GM18873 (cell line): Measurements from ENCODE around the gene MX2.
"Not testable (repeated sequence)": the region's sequence is repeated elsewhere in the genome, so short reads cannot be mapped to it uniquely, and the experiment has no call there.

ENCODE experiments used
- ATAC-seq: cut with Tn5 transposase; IDR thresholded peaks from one replicate; pipeline ENCODE4 v1.9.1; 2021; ENCODE audit warnings: mild to moderate bottlenecking, moderate library complexity, moderate number of reproducible peaks; ENCODE audit not compliant: unreplicated experiment, low FRiP score

MX2 gene

GRCh38 chr21:41410767-41411448, 49.1 kb downstream of the MX2 start:
- ATAC-seq, result no peak

GRCh38 chr21:41411449-41412089, 49.7 kb downstream of the MX2 start:
- no peak for ATAC-seq

- not testable (repeated sequence) for ATAC-seq
Measured at GRCh38 chr21:41417505-41417904, 55.7 kb downstream of the MX2 start.

GRCh38 chr21:41418393-41418792, 56.6 kb downstream of the MX2 start:
- no peak for ATAC-seq

- ATAC-seq, result no peak
Measured at GRCh38 chr21:41418956-41419680, 57.3 kb downstream of the MX2 start.

GRCh38 chr21:41419921-41420862, 58.4 kb downstream of the MX2 start:
- ATAC-seq, result peak; percentile 79

GRCh38 chr21:41420998-41421397, 59.2 kb downstream of the MX2 start:
- not testable (repeated sequence) for ATAC-seq

- no peak for ATAC-seq
Measured at GRCh38 chr21:41422546-41423304, 60.9 kb downstream of the MX2 start.

- not testable (repeated sequence) for ATAC-seq
Measured at GRCh38 chr21:41423305-41423636, 61.4 kb downstream of the MX2 start.

- no peak for ATAC-seq
Measured at GRCh38 chr21:41425588-41425953, 63.7 kb downstream of the MX2 start.

GRCh38 chr21:41425954-41426675, 64.3 kb downstream of the MX2 start, which contains the start of gene MX1:
TSS of gene MX1 (plus strand) at chr21:41426239. CDS start at chr21:41432071, 5,832 bp downstream.
- ATAC-seq, result peak; percentile 67

- ATAC-seq, result no peak
Measured at GRCh38 chr21:41426676-41427404, 65.0 kb downstream of the MX2 start.

GRCh38 chr21:41427556-41427955, 65.7 kb downstream of the MX2 start:
- no peak for ATAC-seq

- no peak for ATAC-seq
Measured at GRCh38 chr21:41428311-41428710, 66.5 kb downstream of the MX2 start.

GRCh38 chr21:41428847-41429246, 67.0 kb downstream of the MX2 start:
- ATAC-seq, result no peak

GRCh38 chr21:41429305-41429704, 67.5 kb downstream of the MX2 start:
- ATAC-seq, result no peak

- ATAC-seq, result no peak
Measured at GRCh38 chr21:41429925-41430491, 68.2 kb downstream of the MX2 start.
